ENCODE measurements around the gene ENAM.

- TF ChIP-seq NEUROD1 (IDR thresholded peaks at IDR 0.05; ENCODE audit: borderline replicate concordance, low read depth, low read length, partially characterized antibody) (no peak), NKRF (IDR thresholded peaks at IDR 0.05; ENCODE audit: borderline replicate concordance) (no peak), ZNF561 (CRISPR knock-in tag; conservative IDR thresholded peaks at IDR 0.05) (no peak), UBTF (IDR thresholded peaks at IDR 0.05; ENCODE audit: borderline replicate concordance in 1 of 2, low read depth in 2 of 2, low read length in 2 of 2) (no peak), CTCF (IDR thresholded peaks at IDR 0.05 in 2 of 3, conservative IDR thresholded peaks at IDR 0.05 in 1 of 3; ENCODE audit: insufficient read depth in 2 of 3, low read depth in 1 of 3, low read length in 3 of 3) (no peak), THAP7 (CRISPR knock-in tag; IDR thresholded peaks at IDR 0.05) (no peak), MCM7 (IDR thresholded peaks at IDR 0.05) (no peak), MAFG (tag; conservative IDR thresholded peaks at IDR 0.05) (no peak), PKNOX1 (IDR thresholded peaks at IDR 0.05) (no peak)
Observed at GRCh38 chr4:70678383-70678999, 49.9 kb downstream of the ENAM start.

All from K562 (cell line).